GM06990 (cell line): ENCODE measurements around the gene KCNH4.

Experiments
- DNase-seq: peaks from one replicate; pipeline ENCODE4 v3.0.0-alpha.2; 2011; ENCODE audit not compliant: insufficient read length; ENCODE audit errors: extremely low read depth
- H3K27me3 ChIP-seq: replicated peaks from 2 replicates; pipeline ENCODE4 v1.6.0; 2011; ENCODE audit warnings: low read length; ENCODE audit not compliant: control insufficient read depth, insufficient read depth
- H3K36me3 ChIP-seq: 2 replicates; pipeline ENCODE4 v1.5.1; 2011; ENCODE audit warnings: low read length; ENCODE audit not compliant: control insufficient read depth, insufficient read depth
- H3K4me3 ChIP-seq: replicated peaks from 2 replicates; pipeline ENCODE4 v1.5.1; 2011; ENCODE audit warnings: low read depth, mild to moderate bottlenecking, control low read depth, low read length
- TF ChIP-seq, protein P1 (sequence below): IDR thresholded peaks from 2 replicates; pipeline ENCODE4 v1.5.1; 2011; ENCODE audit warnings: low read length, control low read depth, mild to moderate bottlenecking, inconsistent platforms; ENCODE audit not compliant: insufficient read depth, poor library complexity, severe bottlenecking

KCNH4 gene

DNA sequence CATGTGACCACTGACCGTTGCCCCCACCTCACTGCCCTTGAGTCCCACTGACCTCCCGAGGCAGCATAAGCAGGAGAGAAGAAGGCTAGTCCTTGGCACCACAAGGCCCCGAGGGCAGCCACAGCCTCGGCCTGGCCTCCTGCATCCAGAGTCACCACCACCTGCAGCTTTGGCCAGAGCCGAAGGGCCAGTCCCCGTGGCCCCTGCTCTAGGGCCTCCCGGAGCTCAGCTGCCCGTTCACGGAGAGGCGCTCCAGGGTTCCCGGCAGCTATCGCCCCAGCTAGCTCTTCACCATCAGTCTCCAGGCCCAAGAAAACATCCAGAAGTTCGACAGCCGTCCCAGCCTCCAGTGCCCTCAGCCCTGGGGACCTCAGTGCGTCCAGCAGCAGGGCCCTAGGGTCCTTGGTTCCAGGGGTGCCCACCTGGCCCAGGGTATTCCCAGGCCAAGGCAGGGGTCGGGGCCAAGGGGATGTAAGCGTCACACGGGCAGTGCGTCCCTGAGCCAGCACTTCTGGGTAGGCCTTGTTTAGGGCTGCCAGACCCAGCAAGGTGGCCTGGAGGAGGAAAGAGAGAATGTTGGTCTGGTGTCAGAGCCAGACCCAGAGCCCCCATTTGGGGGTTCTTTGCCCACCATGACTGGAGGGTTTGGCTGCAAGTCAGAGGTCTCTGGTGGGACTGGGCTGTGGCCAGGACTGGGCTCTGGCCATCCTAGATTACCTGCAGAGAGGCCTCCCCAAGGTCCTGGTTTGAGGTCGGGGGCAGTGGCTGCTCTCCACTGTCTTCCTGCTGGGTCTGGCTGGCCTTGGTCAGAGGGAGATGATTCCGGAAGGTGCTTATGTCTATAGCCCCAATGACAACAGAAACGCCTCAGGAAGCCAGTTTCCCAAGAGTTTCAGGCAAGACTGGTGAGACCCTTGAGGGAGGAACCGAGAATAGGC lies 11.5 kb upstream of the KCNH4 start:
- Histone ChIP-seq H3K4me3 (no peak overlapping the region), H3K27me3 (no peaks in the 10 kb centered on the region), H3K36me3 (no peaks in the 10 kb centered on the region; the same call in 1 of the 2 replicates)
- no peak for DNase-seq
- TF ChIP-seq, protein P1, sequence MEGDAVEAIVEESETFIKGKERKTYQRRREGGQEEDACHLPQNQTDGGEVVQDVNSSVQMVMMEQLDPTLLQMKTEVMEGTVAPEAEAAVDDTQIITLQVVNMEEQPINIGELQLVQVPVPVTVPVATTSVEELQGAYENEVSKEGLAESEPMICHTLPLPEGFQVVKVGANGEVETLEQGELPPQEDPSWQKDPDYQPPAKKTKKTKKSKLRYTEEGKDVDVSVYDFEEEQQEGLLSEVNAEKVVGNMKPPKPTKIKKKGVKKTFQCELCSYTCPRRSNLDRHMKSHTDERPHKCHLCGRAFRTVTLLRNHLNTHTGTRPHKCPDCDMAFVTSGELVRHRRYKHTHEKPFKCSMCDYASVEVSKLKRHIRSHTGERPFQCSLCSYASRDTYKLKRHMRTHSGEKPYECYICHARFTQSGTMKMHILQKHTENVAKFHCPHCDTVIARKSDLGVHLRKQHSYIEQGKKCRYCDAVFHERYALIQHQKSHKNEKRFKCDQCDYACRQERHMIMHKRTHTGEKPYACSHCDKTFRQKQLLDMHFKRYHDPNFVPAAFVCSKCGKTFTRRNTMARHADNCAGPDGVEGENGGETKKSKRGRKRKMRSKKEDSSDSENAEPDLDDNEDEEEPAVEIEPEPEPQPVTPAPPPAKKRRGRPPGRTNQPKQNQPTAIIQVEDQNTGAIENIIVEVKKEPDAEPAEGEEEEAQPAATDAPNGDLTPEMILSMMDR: no peak

DNA sequence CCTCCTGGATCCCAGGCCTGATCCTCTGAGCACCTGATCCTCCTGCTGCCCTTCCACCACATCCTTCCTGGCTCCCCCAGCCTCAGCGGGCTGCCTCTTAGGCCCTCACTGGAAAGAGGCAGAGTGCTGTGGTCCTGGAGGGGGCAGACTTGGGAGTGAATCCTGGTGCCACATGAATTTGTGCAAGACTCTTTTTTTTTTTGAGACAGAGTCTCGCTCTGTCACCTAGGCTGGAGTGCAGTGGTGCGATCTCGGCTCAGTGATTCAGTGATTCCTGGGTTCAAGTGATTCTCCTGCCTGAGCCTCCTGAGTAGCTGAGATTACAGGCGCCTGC lies 10.3 kb upstream of the KCNH4 start:
- DNase-seq: no peak
- Histone ChIP-seq H3K4me3 (no peak overlapping the region), H3K27me3 (no peaks in the 10 kb centered on the region), H3K36me3 (no peaks in the 10 kb centered on the region; the same call in 1 of the 2 replicates)
- TF ChIP-seq, protein P1: no peak

DNA sequence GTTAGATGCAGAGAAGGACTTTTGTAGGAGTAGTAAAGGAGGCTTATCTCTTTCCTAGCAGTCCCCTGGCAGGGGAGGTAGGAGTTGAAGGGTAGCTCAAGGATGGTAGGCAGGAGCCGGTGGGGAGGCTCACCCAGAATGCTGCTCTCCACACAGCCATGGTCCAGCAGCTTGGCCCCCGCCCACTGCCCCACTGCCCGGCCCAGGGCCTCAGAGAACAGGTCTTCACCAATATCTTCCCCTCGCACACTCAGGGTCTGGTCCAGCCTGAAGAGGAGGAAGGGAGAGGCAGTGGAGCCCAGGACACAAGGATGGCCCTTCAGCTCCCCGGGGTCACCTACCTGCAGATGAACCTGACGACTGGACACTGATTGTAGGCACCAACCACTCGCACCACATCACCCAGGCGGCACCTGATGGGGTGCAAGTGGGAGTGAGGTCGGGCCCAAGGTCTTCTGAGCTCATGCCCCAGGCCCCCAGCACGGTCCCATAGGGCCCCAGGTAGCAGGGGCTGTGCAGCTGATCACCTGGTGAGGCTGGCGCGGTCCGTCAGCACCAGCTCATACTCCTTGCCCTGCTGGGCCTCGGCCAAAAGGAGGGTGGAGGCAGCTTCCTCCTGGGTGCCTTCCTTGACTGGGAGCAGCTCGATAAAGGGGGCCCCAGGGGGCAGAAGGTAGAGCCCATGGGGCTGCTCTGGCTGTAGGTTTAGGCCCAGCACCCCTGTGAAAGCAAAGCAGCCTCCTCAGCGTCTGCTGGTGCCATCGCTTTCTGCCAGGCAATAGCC lies 9.7 kb upstream of the KCNH4 start:
- TF ChIP-seq, protein P1: no peak
- no peaks in the 10 kb centered on the region for H3K27me3 ChIP-seq

DNA sequence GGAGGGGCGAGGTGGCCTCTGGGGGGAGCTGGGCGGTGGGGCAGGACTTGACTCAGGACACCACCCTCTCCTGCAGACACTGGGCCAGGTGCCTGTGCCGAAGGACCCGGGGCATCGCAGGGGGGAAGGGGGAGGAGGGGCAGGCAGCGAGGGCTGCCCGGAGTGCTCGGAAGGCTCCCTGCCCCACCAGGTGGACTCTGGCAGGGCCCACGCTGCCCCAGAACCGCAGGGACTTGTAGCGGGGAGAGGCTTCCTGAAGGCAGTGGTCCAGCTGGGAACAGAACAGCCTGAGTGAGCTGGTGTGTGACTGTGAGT lies 8.7 kb upstream of the KCNH4 start:
- no peaks in the 10 kb centered on the region; the same call in 1 of the 2 replicates for H3K36me3 ChIP-seq
- TF ChIP-seq, protein P1: no peak
- no peak overlapping the region for H3K4me3 ChIP-seq
- no peaks in the 10 kb centered on the region for H3K27me3 ChIP-seq
- DNase-seq: no peak

More for the DNA sequence above, 9.7 kb upstream of the KCNH4 start:
- DNase-seq: no peak
- Histone ChIP-seq H3K36me3 (no peaks in the 10 kb centered on the region; the same call in 1 of the 2 replicates), H3K4me3 (no peak overlapping the region)

DNA sequence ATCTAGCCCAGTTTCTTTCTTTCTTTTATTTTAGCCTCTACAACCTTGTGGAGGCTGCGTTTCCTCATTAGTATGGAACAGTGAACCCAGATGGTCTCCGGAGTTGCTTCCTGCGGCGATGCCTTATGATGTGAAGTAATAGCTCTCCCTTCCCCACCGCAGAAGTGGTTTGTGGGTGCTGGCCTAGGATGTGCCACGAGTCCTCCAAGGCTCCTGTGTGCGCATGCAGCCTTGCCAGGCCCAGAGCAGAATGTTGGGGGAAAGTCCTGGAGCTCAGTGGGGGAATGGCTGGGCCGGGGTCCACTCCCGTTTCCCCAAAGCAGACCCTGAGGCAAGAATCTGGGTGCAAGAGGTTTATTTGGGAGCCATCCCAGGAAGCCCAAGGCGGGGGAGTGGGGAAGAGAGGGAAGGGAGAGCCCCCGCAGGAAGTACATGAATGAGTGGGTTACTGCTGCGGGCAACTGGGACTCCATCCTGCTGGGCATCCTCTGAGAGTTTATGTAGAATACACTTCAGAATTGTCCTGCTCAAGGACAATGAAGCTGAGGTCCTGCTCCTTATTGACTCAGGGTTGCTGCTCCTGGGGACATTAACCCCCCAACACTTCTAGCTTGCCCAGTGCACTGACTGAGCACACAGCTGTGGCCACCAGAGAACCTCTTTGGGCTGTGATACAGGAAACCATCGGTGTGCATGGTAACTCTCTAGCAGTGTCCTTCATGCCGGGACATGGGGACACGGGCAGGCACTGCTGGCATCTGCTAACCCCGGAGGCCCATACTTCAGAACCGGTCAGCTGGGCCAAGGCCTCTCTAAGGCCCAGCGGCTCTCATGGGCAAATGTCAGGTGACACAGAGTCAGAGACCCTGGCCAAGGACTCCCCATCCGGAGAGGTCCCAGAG lies 8.1 kb upstream of the KCNH4 start:
- H3K4me3 ChIP-seq: no peak overlapping the region
- no peaks in the 10 kb centered on the region for H3K27me3 ChIP-seq
- TF ChIP-seq, protein P1: no peak
- no peaks in the 10 kb centered on the region; the same call in 1 of the 2 replicates for H3K36me3 ChIP-seq
- no peak for DNase-seq
